ENCODE results near the gene MAL. TPM values are rescaled to one million over a fixed set of nuclear protein-coding genes. Genes with fewer than 3 reads are reported as not detected.

The MAL gene
- total RNA-seq, 2 donors from 2014 or later: 3.1 to 8.0 TPM

DNA sequence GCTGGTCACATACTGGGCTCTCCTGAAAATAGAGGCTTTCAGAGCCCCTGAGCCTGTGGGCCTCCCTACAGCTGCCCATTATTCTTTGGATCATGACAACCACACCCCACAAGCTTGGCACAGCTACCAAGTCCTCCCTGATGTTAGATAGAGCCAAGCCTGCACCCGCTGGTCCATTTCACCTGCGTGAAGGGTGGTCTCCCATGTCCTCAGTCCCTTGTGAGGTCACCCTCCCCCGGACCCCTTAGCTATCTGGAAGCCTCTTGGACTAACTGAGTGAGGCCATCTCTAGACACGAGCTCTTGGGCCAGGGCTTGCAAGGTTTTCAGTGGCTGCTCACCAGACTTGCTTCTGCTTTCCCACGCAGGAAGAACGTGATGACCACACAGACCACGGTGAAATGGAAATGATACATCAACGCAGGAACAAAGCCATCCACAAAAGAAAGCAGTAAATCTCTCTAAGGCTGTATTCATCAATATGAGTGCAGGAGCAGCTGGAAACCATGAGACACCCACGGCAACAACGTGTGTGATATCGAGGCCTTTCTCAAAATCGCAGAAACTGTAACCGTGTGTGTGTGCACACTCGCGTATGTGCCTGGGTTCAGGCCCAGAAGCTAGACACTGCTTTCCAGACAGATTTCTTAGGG, 10.1 kb upstream of the MAL start:
- no peaks in the 10 kb centered on the region for H3K9me3 ChIP-seq
- DNase-seq (ENCODE audit: low spot score): no peak
- no peaks in the 10 kb centered on the region for H3K4me1 ChIP-seq (replicated peaks)
- WGBS: 83% methylated on average over 15 of the region's 15 CpGs
- no peaks in the 10 kb centered on the region for H3K27me3 ChIP-seq (replicated peaks; ENCODE audit: insufficient read depth)
- intact Hi-C loops (cut with DNase I): no loop called here
- no peak overlapping the region for H3K4me3 ChIP-seq
- no peak overlapping the region for H3K27ac ChIP-seq
- TF ChIP-seq, protein P1, sequence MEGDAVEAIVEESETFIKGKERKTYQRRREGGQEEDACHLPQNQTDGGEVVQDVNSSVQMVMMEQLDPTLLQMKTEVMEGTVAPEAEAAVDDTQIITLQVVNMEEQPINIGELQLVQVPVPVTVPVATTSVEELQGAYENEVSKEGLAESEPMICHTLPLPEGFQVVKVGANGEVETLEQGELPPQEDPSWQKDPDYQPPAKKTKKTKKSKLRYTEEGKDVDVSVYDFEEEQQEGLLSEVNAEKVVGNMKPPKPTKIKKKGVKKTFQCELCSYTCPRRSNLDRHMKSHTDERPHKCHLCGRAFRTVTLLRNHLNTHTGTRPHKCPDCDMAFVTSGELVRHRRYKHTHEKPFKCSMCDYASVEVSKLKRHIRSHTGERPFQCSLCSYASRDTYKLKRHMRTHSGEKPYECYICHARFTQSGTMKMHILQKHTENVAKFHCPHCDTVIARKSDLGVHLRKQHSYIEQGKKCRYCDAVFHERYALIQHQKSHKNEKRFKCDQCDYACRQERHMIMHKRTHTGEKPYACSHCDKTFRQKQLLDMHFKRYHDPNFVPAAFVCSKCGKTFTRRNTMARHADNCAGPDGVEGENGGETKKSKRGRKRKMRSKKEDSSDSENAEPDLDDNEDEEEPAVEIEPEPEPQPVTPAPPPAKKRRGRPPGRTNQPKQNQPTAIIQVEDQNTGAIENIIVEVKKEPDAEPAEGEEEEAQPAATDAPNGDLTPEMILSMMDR (IDR thresholded peaks at IDR 0.05): no peak
- TF ChIP-seq POLR2A (IDR thresholded peaks at IDR 0.05): no peak
- no peak for TF ChIP-seq POLR2AphosphoS5 (IDR thresholded peaks at IDR 0.05)
- H3K36me3 ChIP-seq: no peaks in the 10 kb centered on the region

DNA sequence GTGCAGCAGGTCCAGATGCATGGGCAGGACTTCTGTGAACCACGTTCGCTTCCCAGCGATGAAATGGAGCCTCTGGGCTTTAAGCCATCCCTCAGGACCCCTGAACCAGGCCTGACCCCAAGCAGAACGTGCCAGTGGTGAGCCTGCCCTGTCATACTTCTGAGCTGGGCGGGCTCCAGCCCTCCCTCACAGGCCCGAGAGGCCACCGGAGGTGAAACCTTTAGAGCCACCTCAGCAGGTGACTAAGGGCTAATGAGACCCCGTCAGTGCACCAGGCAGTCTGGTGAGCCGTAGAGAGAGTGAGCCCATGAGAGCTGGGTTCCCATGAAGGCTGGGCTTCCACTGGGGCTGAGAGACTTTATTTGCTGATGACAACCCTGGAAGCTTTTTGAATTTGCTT, 8.9 kb upstream of the MAL start:
- no peak for DNase-seq (ENCODE audit: low spot score)
- no peaks in the 10 kb centered on the region for H3K36me3 ChIP-seq
- no peak overlapping the region for H3K27ac ChIP-seq
- no peaks in the 10 kb centered on the region for H3K27me3 ChIP-seq (replicated peaks; ENCODE audit: insufficient read depth)
- H3K9me3 ChIP-seq: no peaks in the 10 kb centered on the region
- H3K4me3 ChIP-seq: no peak overlapping the region
- TF ChIP-seq POLR2AphosphoS5 (IDR thresholded peaks at IDR 0.05): no peak
- TF ChIP-seq, protein P1 (IDR thresholded peaks at IDR 0.05): no peak
- TF ChIP-seq POLR2A (IDR thresholded peaks at IDR 0.05): no peak
- 75% methylated on average over 9 of the region's 9 CpGs for WGBS
- no peaks in the 10 kb centered on the region for H3K4me1 ChIP-seq (replicated peaks)
- intact Hi-C loops (cut with DNase I): no loop called here

DNA sequence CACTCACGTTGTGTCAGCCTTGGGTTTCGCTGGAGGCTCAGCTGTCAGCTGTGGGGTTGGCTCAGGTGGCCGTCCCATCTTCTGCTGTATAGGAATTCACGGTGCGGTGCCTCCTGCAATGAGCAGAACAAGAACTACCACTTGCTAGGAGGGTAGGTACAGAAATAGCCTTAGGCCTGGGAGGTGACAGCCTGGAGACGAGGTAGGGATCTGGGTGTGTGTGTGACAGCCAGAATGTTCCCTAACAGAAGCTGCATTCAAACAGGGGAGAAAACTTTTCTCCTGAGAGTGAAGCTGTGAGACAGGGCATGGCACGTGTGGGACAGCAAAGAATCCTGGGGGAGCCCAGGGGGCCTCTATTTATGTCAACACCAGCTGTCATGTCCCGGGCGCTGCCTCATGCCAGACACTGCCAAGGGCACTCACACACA, 8.4 kb upstream of the MAL start:
- DNase-seq (ENCODE audit: low spot score): no peak
- Histone ChIP-seq H3K4me1 (replicated peaks) (no peaks in the 10 kb centered on the region), H3K36me3 (no peaks in the 10 kb centered on the region), H3K27ac (no peak overlapping the region), H3K9me3 (no peaks in the 10 kb centered on the region), H3K4me3 (no peak overlapping the region), H3K27me3 (replicated peaks; ENCODE audit: insufficient read depth) (no peaks in the 10 kb centered on the region)
- TF ChIP-seq POLR2AphosphoS5 (IDR thresholded peaks at IDR 0.05) (no peak), POLR2A (IDR thresholded peaks at IDR 0.05) (no peak)
- TF ChIP-seq, protein P1 (IDR thresholded peaks at IDR 0.05): no peak
- intact Hi-C loops (cut with DNase I): no loop called here
- WGBS: 73% methylated on average over 9 of the region's 9 CpGs

DNA sequence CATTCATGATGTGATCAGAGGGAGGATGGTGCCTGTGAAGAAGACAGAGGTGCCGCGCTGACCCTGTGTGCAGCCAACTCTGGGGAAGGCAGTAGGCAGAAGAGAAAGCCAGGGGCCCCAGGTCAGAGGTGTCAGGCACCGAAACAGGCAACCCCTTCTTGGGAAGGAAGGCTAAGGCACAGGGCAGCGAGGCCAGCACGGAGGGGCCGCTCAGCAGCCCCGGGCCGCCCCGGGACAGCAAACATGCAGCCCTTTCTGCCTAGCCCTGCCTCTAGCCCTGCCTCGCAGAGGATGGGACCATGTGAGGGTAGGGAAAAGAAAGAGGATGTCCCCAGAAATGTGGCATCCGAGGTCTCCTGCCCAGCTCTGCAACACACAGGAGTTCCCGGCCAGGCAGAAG, 7.7 kb upstream of the MAL start:
- intact Hi-C loops (cut with DNase I): no loop called here
- H3K27me3 ChIP-seq (replicated peaks; ENCODE audit: insufficient read depth): no peaks in the 10 kb centered on the region
- DNase-seq (ENCODE audit: low spot score): no peak
- TF ChIP-seq POLR2AphosphoS5 (IDR thresholded peaks at IDR 0.05): no peak
- TF ChIP-seq POLR2A (IDR thresholded peaks at IDR 0.05): no peak
- TF ChIP-seq, protein P1 (IDR thresholded peaks at IDR 0.05): no peak
- H3K36me3 ChIP-seq: no peaks in the 10 kb centered on the region
- WGBS: 84% methylated on average over 12 of the region's 12 CpGs
- H3K9me3 ChIP-seq: no peaks in the 10 kb centered on the region
- H3K4me1 ChIP-seq (replicated peaks): no peaks in the 10 kb centered on the region
- no peak overlapping the region for H3K27ac ChIP-seq
- H3K4me3 ChIP-seq: no peak overlapping the region

DNA sequence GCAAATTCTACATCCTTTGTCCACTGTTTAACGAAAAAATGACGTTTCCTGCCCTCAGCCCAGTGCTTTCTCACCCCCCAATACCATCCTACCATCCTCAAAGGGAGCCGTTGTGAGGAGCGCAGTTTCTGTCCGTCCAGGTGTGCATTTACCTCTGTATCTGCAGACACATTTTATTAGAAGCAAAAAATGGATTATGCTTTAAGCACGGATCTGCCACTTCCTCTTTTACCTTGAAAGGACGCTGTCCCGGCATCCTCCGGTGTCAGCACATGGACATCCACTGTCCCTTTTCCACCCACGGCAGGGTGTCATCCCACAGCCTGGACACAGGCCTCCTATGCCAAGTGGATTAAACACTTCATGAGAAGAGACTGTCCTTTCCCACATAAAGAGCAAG, 7.2 kb upstream of the MAL start:
- H3K27me3 ChIP-seq (replicated peaks; ENCODE audit: insufficient read depth): no peaks in the 10 kb centered on the region
- no peaks in the 10 kb centered on the region for H3K9me3 ChIP-seq
- no peak for DNase-seq (ENCODE audit: low spot score)
- WGBS: 88% methylated on average over 10 of the region's 10 CpGs
- intact Hi-C loops (cut with DNase I): no loop called here
- TF ChIP-seq POLR2A (IDR thresholded peaks at IDR 0.05) (no peak), POLR2AphosphoS5 (IDR thresholded peaks at IDR 0.05) (no peak)
- TF ChIP-seq, protein P1 (IDR thresholded peaks at IDR 0.05): no peak
- no peaks in the 10 kb centered on the region for H3K4me1 ChIP-seq (replicated peaks)
- H3K36me3 ChIP-seq: no peaks in the 10 kb centered on the region
- no peak overlapping the region for H3K27ac ChIP-seq
- H3K4me3 ChIP-seq: no peak overlapping the region

Data from prostate gland (tissue), 2 donors.